NCI-H460 (cell line): Measurements from ENCODE around the gene ABCC4. TPM values are rescaled to one million over a fixed set of nuclear protein-coding genes. Genes with fewer than 3 reads are reported as not detected.
"Not testable (repeated sequence)": the region's sequence is repeated elsewhere in the genome, so short reads cannot be mapped to it uniquely, and the experiment has no call there.

Experiments used
- DNase-seq: peaks from one replicate; pipeline ENCODE4 v3.0.0-alpha.2; 2016; ENCODE audit warnings: low read depth; ENCODE audit errors: extremely low read depth
- total RNA-seq: library from RNA; depleted of rRNA; stranded (reverse); fragments of >200 nt; shearing (Covaris generic); gene quantifications from 2 replicates; pipeline ENCODE4 v1.2.3, GENCODE V29; 2014

The ABCC4 gene
- total RNA-seq, 1 experiment from 2014 or later = 16.6 TPM

GRCh38 chr13:95204231-95204765, 97.0 kb downstream of the ABCC4 start:
- DNase-seq = no peak

GRCh38 chr13:95201814-95202651, 99.2 kb downstream of the ABCC4 start:
- no peak for DNase-seq

DNA sequence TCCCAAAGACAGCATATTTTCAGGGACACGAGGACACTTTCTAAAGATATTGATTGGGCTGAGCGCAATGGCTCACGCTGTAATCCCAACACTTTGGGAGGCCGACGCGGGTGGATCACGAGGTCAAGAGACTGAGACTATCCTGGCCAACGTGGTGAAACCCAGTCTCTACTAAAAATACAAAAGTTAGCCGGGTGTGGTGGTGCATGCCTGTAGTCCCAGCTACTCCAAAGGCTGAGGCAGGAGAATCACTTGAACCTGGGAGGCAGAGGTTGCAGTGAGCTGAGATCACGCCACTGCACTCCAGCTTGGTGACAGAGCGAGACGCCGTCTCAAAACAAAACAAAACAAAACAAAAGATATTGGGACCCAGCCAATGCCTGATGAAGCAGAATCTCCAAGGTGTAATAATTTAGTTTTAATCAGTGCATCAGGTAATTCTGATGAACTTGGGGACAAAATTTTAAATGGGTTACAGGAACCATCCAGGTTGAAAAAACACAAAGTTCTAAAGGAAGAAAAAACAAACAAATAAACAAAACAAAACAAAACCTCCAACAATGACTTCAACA, 100.8 kb downstream of the ABCC4 start:
- DNase-seq = not testable (repeated sequence)

DNA sequence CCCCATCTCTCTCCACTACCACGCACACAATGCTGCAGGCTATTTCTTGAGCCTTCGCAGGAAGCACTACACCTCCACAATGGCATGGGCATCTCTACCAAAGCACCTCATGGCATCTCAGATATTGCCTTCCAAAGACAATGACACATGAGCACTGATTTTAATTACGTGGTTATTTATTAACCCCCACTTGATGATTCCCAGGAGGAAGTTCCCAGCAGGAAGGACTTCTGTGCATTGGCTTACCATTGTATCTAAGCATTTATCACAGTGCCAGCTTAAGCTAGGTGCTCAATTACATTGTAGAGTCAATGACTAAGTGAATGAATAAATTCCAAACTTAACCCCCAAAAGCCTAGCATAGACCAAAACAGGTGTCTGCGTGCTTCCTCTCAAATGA, 101.4 kb downstream of the ABCC4 start:
- no peak for DNase-seq

GRCh38 chr13:95198606-95199005, 102.6 kb downstream of the ABCC4 start:
- not testable (repeated sequence) for DNase-seq

DNA sequence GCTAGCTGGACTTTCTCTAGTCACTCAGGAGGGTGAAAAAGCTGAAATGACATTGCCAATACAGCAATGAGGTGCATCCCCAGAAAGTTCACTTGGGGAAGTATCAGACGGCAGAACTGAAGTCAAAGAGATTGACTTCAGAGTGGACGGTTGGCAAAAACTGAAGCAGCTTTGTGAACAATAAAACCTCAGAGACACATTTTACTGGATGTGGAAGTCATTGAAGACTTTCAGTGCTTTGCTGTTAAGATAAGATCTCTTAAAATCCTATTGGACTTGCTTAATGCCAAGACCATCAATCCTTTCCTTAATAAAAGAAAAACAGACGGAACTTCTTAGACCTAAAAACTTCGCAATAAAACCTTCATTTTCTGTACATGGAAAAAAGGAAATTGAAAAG, 103.7 kb downstream of the ABCC4 start:
- DNase-seq = no peak

DNA sequence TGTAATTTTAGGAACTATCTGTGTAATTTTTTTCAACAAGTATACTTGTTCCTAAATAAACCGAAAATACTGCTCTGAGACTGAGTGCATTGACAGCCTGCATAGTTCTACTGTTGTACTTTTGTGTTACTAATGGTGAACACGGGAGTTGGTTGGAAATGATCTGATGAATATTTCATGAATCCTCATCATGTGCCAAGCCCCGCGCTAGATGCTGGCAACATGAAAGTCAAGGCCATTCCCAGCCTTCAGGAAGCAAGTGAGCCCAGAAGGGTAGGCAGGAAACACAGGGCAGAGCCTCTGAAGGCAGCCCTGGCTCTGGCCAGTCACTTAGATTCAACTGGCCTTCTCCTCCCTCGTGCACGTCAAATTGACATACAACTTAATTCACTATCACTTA, 106.1 kb downstream of the ABCC4 start:
- DNase-seq = no peak

- DNase-seq = no peak
Observed at GRCh38 chr13:95193509-95194230, 107.6 kb downstream of the ABCC4 start.

GRCh38 chr13:95192998-95193397, 108.3 kb downstream of the ABCC4 start:
- no peak for DNase-seq

- not testable (repeated sequence) for DNase-seq
Observed at GRCh38 chr13:95192564-95192945, 108.7 kb downstream of the ABCC4 start.

GRCh38 chr13:95191821-95192563, 109.3 kb downstream of the ABCC4 start:
- DNase-seq = peak; percentile 45

DNA sequence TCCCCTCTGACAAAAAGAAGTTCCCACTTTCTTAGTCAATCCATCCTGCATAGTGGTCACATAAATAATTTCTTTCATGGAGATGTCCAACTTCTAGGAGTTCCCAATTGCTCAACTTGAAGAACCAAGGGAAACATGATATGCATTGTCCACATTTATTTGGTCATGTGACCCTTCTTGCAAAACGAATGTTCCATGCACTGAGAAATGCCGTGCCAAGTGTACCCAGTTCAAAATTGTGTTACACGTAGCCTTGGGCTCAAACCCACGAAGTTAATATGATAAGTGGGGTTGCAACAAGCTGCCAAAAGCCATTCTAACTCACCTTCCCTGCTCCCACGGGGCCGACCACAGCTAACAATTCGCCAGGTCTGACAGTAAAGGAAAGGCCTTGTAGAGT, 113.1 kb downstream of the ABCC4 start:
- DNase-seq = no peak

- no peak for DNase-seq
Observed at GRCh38 chr13:95185851-95186250, 115.4 kb downstream of the ABCC4 start.

DNA sequence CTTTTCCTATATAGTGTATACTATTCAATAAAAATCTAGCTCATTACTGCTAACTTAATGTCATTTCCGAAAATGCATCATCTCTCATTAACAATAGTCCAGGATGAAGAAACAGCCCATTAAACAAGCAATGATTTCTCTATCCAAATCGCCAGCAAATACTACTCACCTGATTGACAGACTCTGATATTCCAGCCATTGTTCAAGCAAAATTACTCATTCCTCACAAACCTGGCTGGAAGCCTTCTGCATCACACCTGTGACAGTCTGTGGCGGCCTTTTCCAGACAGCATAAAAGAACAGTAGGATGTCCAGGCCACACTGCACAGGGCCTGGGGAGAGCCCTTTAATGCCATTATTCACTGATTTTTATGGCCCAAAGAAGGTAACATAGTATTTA, 115.9 kb downstream of the ABCC4 start:
- no peak for DNase-seq

DNA sequence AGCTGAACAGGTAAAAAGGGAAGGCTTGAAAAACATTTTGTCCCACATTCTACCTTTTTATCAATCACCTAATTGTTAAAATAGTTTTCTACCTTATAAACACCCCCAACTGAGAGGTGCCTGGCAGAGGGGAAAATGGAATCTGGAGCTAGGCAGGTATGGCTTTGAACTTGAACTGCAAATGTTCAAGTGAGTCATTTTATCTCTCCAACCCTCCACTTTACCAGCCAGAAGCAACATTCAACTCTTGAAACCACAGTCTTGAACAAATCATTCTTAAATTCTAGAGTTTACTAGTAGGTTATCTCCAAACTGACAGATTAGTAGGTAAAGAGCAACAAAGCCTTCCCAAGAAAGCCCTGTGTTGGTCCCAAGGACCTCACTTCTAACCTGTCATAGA, 116.9 kb downstream of the ABCC4 start:
- no peak for DNase-seq

- DNase-seq = no peak
Observed at GRCh38 chr13:95182570-95183265, 118.5 kb downstream of the ABCC4 start.

- DNase-seq = no peak
Observed at GRCh38 chr13:95181586-95181985, 119.7 kb downstream of the ABCC4 start.

DNA sequence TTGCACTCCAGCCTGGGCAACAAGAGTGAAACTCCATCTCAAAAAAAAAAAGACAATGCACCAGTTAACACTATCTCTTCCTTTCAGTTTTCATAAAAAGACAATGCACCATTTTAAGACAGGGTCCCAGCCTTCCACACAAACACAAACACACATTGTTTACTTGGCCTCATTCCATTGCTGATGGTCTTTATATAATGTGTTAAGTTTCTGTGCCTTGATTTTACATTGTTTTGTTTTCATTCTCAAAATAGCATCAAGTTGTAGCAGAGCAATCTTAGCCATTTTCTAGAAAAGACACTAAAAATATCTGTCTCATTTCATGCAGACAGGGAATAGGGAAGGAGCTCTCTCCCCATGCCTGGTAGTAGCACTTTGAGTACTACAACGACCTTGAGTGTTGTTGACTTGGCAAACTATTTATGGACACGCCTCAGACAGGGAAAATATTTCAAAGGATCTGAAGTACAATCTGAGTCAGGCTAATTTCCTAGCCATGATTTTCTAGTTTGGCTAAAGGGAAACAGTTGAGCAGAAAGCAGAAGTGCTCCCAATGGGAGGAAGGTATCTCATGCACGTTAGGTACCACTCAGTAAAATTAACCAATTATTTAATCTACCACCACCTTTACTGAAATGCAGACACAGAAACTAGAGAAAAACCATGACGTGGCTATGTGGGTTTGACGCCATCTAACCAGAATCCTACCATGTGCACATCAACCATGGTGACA, 120.6 kb downstream of the ABCC4 start:
- DNase-seq = no peak

DNA sequence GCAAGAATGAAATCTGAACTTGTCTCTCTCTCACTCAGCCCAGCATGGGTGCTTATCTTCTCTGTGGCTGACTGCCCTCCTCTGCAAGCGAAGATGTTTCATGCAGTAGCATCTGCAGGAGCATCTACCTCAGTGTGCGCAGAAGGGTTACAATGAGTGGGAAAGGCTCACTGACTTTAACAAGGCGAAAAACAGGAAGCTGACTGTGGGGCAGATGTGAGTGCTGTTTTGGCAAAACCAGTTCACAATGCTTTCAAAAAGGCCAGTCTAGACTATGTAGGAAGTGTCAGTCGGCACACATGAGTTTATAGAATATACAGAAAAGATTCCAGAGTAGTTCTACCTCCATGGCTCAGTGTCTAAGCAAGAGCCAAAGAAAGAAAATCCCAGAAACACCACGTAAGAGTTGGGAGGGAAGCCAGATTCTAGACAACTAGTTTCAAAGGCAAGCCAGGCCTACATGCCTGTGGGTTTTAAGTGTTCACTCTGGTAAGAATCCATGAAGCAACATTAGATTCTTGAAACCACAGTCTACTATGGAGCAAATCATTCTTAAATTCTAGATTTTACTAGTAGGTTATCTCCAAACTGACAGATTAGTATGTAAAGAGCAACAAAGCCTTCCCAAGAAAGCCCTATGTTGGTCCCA, 124.5 kb downstream of the ABCC4 start:
- no peak for DNase-seq
